Stimulated activated CD4-positive, alpha-beta T cell treated with anti-CD3 and anti-CD28 coated beads, TNF-alpha, amount 100 ng/mL, for 48 hours (primary cell): ENCODE results near the gene CDKAL1.

Experiments
- DNase-seq, 3 donors: peaks; one replicate each; pipeline ENCODE4 v3.0.0-alpha.2; 2020; ENCODE audit warnings: low read depth in 3 of 3

Gene CDKAL1

DNA sequence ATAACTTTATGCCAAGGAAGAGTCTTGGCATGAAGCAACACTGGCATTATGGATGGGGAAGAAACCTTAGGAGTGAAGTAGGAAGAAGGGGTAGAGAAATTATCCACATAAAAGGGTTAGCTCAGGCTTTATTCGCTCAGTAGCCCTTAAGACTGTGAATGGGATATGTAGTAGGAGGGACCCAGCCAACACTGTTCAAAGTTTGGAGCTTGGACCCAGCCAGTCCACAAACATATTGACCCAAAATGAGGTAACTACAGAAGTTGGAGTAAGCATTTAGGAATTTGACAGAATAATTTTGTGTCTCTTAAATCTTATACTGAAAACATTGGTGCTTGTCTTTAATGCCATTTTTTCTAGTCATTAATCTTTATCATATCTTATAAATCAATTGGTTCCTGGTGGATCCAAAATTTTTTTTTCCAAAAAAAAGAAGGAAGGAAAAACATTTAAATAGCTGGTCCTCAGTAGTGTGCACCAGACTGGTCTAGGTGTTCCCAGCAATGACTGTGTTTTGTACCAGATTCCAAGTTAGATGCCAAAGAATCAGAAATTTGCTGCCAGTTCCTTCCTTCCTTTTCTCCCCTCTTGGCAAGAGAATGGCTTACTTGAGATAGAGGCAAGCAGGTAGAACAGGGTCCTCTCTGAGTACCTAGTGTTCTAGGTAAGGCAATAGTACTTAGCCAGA lies 607.5 kb downstream of the CDKAL1 start:
- no peak for DNase-seq

DNA sequence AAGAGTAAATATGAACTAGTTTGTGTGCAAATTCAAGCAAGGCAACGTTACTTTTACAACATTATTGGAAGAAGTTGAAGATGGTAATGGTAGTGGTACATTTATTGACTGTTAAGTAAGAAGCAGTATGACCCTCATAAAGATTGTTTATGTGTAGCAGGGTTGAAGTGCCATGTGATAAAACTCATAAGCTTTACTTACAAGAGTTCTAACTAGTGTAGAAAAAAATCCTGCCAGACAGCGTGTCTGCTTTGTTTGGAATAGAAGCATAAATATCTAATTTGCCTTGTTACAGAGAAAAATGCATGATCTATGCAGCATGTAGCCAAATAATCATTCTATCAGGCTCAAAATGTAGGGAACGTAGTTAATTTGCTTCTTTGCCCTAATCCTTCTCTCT lies 608.5 kb downstream of the CDKAL1 start:
- no peak for DNase-seq

DNA sequence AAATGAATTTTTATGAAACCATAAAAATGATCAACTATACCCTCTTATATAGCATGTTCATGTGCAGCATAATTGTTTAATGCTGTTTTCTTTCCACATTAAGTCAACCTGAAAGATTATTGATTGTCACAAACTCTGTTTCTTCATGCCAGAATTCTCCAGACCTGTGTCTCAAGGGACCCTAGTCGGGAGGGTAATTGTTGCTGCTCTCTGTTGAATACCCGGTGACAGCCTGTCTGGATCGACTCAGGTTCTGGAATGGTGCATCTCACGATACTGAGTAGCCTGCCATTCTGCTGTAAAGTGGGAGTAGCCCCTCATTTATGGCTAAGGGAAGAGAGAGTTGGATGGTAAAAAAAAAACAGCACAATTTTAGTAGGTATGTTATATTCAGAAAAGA lies 609.4 kb downstream of the CDKAL1 start:
- DNase-seq: no peak

DNA sequence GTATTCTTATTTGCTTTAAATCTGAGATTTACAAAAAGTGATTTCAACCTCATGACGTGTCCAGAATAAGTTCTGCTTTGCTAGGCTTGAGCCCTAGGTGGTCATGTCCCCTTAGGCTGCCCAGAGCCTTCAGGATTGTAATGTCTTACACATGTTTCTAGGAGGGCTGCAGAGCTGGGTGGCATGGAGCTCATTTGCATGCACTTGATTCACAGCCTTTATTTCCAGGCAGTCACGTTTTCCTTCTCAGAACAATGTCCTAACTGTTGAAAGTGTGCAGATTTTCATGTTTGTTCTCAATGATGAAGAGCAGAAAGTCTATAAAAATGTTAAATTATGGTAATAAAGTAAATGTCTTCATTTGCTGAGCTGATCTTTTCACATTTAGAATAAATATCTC lies 610.7 kb downstream of the CDKAL1 start:
- no peak for DNase-seq

DNA sequence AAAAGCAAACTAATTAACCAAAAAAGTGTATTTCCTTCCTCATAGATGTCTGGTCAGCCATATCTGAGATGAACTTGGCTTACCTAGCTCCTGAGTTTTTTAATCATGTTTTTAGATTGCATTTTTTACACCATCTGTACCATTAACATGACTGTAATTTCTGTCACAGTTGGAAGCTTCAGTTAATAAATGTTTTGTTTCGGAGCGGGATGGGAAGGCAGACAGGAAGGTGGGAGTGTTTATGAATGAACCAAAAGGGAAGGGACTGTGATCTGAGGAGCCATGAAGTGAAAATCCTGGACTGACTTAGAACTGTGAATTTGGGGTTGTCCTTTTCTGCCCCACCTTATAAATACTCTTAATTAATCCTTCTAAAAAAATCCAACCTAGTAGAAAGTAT lies 613.7 kb downstream of the CDKAL1 start:
- DNase-seq: no peak

DNA sequence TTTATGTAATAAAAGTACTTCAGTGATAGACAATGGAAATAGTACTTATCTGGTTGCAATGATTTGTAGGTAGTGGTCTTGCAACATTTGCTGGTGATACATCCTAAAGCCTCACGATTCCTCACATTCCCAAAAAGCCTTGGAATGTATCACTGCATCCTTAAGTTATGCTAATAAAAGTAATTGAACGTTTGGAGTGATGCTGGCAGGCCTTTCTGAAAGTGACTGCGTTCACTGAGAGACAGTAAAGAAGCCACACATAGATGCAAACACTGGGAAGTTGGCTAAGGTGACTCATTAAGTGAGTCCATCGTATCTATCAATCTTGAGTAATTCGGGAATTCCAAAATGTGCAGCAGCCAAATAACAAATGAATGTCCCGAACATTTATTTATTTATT lies 615.2 kb downstream of the CDKAL1 start:
- no peak for DNase-seq

DNA sequence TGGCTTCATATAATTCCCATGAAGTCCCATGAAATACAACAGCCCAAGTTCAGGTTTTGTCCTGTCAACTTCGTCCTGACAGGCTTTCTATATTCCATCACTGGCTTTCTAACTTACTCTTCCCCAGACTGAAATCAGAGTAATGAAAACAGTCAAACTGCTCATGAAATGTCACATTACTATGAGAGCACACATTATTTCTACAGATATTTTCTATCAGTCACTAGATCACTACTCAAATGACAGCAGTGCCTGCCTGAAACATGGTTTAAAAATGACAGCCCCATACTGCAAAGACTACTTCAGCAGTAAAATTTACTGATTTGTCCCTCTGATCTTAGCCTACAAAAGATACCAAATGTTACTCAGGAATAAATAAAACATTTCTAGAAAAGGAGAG lies 616.4 kb downstream of the CDKAL1 start:
- DNase-seq: no peak

DNA sequence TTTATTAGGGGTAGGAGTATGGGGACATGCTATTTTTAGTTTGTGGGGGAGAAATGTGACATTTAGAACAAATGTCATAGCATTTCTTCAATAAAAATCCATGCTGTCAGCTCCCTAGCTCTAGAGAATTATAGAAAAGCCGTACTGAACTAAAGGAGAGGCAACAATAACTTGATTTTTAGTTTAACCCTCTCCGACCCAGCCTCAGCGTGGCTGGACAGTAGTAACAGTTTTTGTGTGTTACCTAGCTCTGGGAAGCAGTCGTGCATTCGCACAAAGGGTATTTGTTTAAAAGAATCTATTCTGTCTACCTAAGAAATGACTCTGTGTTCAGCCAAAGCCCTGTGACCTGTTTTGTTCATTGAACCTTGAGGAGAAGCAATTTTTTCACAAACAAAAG lies 616.9 kb downstream of the CDKAL1 start:
- DNase-seq: no peak

DNA sequence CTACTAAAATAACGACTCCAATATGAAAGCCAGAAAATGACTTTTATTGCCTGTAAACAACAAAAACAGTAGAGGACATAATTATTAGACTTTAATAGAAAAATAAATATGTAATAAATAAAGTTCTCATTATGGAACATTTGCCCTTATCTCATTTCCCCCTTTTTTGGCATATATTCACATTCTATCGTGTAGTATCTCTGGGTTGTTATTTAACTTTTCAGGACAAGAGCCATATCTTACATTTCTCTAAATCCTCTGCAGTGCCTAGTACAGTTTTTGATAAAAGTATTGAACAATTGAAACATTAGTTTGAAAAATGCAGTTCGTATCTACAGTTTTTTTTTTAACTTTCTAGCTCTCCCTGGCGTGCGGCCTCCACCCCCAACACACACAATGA lies 617.3 kb downstream of the CDKAL1 start:
- no peak for DNase-seq

DNA sequence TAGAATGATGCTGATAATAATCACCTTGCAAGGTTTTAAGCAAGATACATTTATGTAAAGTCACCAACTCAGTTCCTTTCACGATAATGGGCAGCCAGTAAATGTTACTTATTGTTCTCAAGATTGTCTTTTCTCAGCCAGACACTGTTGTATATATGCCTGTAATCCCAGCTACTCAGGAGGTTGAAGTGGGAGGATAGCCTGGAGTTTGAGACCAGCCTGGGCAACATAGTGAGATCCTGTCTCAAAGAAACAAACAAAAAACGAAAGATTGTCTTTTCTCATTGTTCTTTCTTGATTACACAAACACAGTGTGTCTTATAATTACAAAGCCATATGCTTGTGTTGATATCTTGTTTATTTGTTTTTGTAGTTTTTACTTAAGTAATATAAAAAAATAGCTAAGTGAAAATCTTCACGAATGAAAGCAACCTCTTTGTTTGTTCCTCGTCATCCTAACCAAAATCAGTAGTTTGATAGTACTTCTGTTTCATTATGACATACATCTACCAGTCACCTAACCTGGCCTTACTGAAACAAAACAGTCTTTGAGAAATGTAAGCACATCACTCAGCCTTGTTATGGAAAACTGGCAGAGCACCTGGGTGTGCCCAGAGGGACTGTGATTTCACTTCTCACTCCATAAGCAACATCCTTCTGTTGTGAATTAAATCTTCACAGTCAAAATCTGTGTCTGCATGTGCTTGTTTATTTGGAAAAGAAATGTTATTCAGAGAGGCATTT lies 623.1 kb downstream of the CDKAL1 start:
- no peak for DNase-seq

DNA sequence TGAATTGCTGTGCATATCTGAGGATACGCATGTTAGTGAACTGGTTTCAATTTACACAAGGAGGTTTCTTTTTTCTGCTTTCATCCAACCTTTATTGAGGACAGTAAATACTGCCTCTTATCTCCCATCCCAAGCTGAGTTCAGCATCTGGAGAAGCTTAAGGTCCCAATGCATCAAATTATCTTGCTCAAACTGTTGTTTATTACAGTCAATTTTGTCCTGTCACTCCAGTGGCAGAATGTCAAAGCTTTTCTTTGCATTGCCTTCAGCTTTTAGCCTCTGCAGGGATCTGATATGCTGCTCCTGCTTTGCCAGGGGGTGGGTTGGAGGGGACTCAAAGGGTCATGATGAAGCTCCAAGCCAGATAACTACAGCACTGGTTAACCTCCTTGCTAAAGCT lies 623.9 kb downstream of the CDKAL1 start:
- DNase-seq: no peak

DNA sequence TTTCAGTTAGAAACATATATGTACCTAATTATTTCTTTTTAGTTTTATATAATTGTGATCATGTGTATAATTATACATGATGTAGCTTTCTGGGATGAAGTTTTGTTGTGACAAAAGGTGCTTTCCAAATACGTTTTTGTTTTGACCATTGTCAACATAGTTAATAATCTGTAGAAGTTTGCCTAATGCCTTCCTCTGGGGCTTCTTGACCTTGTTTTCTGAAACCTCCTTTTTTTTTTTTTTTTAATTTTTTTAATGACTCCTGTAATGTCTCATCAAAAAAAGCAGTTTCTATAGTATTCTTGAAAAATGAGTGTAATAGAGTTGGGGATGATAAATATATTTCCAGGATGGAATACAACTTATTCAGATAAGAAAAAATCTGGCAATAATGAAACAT lies 624.6 kb downstream of the CDKAL1 start:
- no peak for DNase-seq

DNA sequence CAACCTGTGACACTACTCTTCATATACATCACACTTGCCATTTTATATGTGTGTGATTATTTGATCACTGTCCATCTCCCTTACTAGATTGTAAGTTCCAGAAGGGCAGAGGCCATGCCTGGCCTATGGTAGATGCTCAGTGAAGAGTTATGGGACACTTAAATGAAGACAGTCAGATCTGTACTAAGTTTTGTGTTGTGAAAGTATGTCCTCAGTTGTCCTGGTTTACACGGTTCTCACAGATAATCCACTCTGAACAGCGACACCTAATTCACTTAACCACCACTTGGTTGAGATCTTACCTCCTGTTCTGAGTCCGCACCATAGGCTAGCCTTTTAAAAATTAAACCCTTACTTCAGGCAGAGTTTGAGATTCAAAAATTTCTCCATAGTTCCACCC lies 625.2 kb downstream of the CDKAL1 start:
- DNase-seq: no peak

DNA sequence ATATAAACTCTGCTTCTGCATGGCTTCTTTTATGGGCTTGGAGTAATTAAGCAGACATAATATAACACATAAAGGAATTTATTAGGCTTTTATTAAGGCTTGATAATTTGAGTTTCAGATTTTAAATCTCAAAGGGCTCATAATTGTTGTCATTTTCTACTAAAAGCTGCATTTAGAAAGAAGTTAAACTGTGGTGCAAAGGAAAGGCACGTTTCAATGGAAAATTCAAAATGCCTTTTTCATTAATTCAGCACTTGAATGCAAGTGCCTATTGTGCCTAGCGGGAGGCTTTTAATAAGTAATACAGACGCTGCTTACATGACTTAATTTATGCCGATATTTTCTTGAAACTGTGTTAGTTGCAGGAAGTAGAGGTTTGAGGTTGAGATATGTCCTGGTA lies 627.5 kb downstream of the CDKAL1 start:
- DNase-seq: no peak

DNA sequence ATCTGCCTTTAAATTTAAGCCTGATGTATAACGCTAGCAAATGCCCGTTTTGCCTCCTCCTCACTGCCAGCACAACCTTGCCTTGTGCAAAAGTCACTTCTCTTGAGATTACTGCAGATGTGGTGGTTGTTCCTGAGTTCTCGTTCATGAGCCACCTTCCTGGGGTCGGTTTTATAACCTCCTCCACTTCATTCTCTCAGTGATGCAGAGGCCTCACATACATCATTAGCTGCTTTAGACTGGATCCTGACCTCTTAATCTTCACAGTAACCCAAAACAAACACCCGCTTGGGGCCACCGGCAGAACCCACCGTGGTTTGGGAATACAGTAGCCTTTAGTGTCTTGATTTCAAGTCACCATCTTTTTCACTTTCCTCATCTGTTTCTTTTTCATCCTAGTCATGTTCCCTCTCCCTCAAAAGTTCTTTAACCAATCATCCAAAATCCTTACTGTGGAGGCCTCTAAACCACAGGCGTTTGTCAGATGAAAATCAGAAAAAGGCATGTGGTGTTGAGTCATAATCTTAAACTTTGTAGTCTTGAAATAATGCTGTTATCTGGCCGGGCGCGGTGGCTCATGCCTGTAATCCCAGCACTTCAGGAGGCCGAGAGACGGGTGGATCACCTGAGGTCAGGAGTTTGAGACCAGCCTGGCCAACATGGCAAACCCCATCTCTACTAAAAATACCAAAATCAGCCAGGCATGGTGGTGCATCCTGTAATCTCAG lies 629.0 kb downstream of the CDKAL1 start:
- DNase-seq: no peak

DNA sequence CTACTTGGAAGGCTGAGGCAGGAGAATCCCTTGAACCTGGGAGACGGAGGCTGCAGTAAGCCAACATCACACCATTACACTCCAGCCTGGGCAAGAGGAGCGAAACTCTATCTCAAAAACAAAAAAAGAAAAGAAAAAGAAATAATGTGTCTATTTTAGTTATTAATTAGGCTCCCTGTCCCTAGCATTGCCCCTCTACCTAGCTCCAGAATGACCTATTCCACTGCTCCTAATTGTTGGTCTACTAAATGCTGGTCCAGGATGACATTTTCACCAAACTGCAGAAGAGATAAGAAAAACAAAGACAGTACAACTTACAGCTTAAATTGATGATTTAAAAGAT lies 629.6 kb downstream of the CDKAL1 start:
- no peak for DNase-seq

DNA sequence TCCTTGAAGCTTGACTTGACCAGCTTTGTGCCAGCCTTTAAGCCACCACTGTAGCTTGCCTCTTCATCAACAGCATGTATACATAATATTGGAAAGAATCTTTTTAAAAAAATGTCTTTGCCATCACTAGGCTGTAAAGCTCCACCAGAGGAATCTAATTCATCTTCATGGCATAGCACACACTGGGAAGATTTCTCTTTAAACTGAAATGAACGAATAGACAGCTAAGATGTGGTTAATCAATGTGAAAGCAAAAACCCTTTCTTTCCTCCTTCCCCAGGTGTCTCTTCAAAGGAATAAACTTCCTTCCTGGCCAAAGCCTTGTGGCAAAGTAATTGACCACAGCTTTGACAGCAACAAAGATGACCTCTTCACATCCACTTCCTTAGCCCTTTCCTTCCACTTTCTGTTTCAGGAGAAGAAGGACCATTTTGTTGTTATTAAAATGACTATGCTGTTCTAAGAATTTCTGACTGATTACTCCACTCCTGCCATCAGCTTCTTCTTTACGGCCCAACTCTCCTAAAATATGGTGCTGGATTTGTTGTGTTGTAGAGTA lies 630.6 kb downstream of the CDKAL1 start:
- no peak for DNase-seq

DNA sequence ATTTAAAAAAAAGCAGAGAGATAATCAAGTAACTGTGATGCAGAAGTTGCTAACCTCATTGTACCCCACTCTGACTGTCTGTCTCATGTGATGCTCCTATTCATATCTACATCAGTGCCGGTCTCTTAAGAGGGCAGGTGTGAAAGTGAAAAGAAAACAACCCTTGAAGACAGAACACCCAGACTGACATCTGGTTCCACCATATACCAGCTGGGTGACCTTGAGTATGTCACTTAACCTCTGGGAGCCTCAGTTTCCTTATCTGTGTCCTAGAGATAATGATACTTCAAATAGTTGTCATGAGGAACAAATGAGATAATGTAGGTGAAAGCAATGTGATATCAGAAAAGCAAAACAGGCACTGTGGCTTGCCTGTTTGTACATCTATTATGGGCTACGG lies 632.5 kb downstream of the CDKAL1 start:
- no peak for DNase-seq

DNA sequence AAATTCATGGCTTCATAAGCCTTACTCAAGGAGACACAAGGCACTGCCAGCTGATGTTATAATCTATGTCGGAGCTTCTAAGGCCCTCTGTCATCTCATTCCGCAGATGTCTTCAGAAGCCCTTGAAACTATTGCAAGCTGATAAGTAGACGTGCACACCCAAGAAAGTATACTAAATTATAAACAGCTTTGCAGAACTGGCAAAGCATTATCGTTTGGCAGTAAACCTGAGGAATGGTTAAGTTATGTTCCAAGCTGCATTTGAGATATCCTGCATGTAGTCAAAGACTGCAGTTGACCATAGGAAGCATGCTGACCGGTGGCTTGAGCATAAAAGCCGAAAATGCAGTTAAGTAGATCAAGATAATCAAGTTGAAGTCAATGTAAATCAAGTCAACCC lies 633.5 kb downstream of the CDKAL1 start:
- no peak for DNase-seq

DNA sequence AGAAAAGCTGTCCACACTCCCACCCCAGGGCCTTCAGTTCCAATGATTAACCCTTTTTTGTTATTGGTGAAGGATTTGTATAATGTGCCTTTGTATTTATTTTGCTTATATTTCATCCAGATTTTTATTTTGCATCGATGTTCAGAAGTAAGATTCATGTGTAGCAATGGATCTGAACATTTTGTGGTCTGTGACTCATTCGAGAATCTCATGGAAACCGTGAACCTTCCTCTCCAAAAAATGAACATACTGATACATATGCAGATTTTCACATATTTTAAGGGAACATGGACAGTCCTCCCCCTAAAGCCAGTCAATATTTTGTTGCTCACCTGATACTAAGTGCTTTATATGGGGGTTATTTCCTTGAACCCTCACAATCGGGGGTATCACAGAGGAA lies 637.5 kb downstream of the CDKAL1 start:
- DNase-seq: no peak

DNA sequence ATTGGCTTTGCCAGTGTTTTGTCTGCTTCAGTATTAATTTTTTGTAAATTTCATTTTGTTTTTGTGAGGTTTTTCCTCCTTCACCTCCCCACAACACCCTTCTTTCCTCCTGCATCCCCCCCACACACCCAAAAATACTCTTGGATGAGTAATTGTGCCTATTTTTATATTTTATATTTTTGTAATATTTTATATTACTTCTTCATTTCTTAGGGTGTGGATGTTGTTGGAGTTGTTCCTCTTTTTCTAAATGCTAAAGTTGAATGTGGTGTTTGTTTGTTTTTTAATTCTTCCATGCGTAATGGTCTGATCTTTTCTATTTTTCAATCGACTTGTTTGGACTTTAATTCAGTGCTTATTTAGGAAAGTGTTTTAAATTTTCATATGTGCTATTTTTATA lies 638.8 kb downstream of the CDKAL1 start:
- no peak for DNase-seq

DNA sequence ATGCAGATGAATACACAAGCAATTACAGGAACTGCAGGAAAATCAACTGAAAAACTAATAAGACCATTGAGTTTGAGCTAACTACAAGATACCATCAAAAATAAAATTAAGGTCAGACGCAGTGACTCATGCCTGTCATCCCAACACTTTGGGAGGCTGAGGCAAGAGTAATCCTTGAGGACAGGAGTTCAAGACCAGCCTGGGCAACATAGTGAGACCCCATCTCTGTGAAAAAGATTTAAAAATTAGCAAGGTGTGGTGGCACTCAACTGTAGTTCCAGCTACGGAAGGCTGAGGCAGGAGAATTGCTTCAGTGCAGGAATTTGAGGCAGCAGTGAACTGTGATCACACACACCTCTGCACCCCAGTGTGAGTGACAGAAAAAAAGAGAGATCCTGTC lies 639.4 kb downstream of the CDKAL1 start:
- DNase-seq: no peak

DNA sequence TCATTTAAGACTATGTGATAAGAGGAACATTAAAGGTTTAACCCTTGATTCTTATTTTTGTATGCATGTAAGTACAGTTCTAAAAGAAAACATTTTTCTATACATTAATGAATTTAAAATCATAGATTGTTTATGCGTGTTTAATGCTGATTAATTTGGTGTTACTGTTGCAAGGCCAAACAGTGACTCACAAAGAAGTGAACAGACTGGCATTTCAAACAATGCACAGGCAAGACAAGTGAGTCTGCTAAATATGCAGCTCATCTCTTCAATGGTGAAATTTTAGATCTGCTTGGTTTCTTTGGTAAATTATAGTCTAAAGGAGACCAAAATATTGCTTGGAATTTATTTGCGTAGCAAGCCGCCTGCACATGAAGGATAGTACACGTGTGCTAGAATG lies 641.9 kb downstream of the CDKAL1 start:
- DNase-seq: no peak
